ENCODE data around the gene FGF2. TPM values are rescaled to one million over a fixed set of nuclear protein-coding genes. Genes with fewer than 3 reads are reported as not detected.

The FGF2 gene
- total RNA-seq, 1 experiment from 2014 or later, result 2.1 TPM

GRCh38 chr4:122889726-122890125 is 63.1 kb downstream of the FGF2 start:
- no peaks in the 10 kb centered on the region for H3K9me3 ChIP-seq (ENCODE audit: insufficient read depth, low read depth)
- H3K4me1 ChIP-seq (replicated peaks; ENCODE audit: insufficient read depth), result 0 out of 2 replicates have a peak, but pooled peaks cover 3% of the 10 kb centered on the region
- intact Hi-C loops (cut with micrococcal nuclease; ENCODE audit: unreplicated experiment), result no loop called here
- no peak overlapping the region for H3K27ac ChIP-seq
- H3K9me2 ChIP-seq (ENCODE audit: insufficient read depth), result no peaks in the 10 kb centered on the region
- no peak overlapping the region for H3K4me2 ChIP-seq
- TF ChIP-seq EZH2 (IDR thresholded peaks at IDR 0.05; ENCODE audit: low read depth) (no peak), CTCF (conservative IDR thresholded peaks at IDR 0.05) (no peak)
- H3K36me3 ChIP-seq (ENCODE audit: low read depth), result no peaks in the 10 kb centered on the region
- H2AFZ ChIP-seq, result no peak overlapping the region
- BruUV-seq (replicated peaks), result no TSS peak
- H4K20me1 ChIP-seq (ENCODE audit: insufficient read depth), result no peaks in the 10 kb centered on the region
- no peaks in the 10 kb centered on the region for H3K79me2 ChIP-seq (ENCODE audit: low read depth)
- ChIA-PET POLR2A (ENCODE audit: unreplicated experiment) (interaction anchor here (0.7 kb wide), 1 partner anchor 13 kb away, joined by 3 read pairs; no protein-coding TSS in a partner anchor), CTCF (no interaction called here)
- no peaks in the 10 kb centered on the region for H3K27me3 ChIP-seq (ENCODE audit: insufficient read depth, low read depth)
- DNase-seq, result no peak
- no peak overlapping the region for H3K4me3 ChIP-seq
- H3F3A ChIP-seq (ENCODE audit: insufficient read depth, low read depth), result no peaks in the 10 kb centered on the region

GRCh38 chr4:122890147-122890795 is 63.6 kb downstream of the FGF2 start:
- POLR2A ChIA-PET (ENCODE audit: unreplicated experiment), result interaction anchor here (0.7 kb wide), 1 partner anchor 14 kb away, joined by 3 read pairs; no protein-coding TSS in a partner anchor
- Histone ChIP-seq H3K9me3 (ENCODE audit: insufficient read depth, low read depth) (no peaks in the 10 kb centered on the region), H3K4me2 (no peak overlapping the region), H3K4me1 (replicated peaks; ENCODE audit: insufficient read depth) (0 out of 2 replicates have a peak, but pooled peaks cover 3% of the 10 kb centered on the region), H4K20me1 (ENCODE audit: insufficient read depth) (no peaks in the 10 kb centered on the region), H2AFZ (no peak overlapping the region), H3K27me3 (ENCODE audit: insufficient read depth, low read depth) (no peaks in the 10 kb centered on the region), H3K27ac (no peak overlapping the region), H3K9me2 (ENCODE audit: insufficient read depth) (no peaks in the 10 kb centered on the region), H3K36me3 (ENCODE audit: low read depth) (no peaks in the 10 kb centered on the region), H3F3A (ENCODE audit: insufficient read depth, low read depth) (no peaks in the 10 kb centered on the region), H3K4me3 (no peak overlapping the region), H3K79me2 (ENCODE audit: low read depth) (no peaks in the 10 kb centered on the region)
- intact Hi-C loops (cut with micrococcal nuclease; ENCODE audit: unreplicated experiment), result no loop called here
- CTCF ChIA-PET, result no interaction called here
- no peak for TF ChIP-seq EZH2 (IDR thresholded peaks at IDR 0.05; ENCODE audit: low read depth)
- no peak for TF ChIP-seq CTCF (conservative IDR thresholded peaks at IDR 0.05)
- no TSS peak for BruUV-seq (replicated peaks)
- DNase-seq, result no peak

- H3K36me3 ChIP-seq (ENCODE audit: low read depth), result no peaks in the 10 kb centered on the region
- peaks cover 22% of the 10 kb centered on the region for H3K4me1 ChIP-seq (replicated peaks; ENCODE audit: insufficient read depth)
- H3K4me3 ChIP-seq, result no peak overlapping the region
- no peak overlapping the region for H2AFZ ChIP-seq
- H3K79me2 ChIP-seq (ENCODE audit: low read depth), result no peaks in the 10 kb centered on the region
- H3K4me2 ChIP-seq, result no peak overlapping the region
- peaks cover 11% of the 10 kb centered on the region; the same call in 1 of the 2 replicates for H3F3A ChIP-seq (ENCODE audit: insufficient read depth, low read depth)
- intact Hi-C loops (cut with micrococcal nuclease; ENCODE audit: unreplicated experiment), result no loop called here
- DNase-seq, result no peak
- TF ChIP-seq EZH2 (IDR thresholded peaks at IDR 0.05; ENCODE audit: low read depth) (no peak), CTCF (conservative IDR thresholded peaks at IDR 0.05) (no peak)
- H4K20me1 ChIP-seq (ENCODE audit: insufficient read depth), result no peaks in the 10 kb centered on the region
- H3K9me3 ChIP-seq (ENCODE audit: insufficient read depth, low read depth), result no peaks in the 10 kb centered on the region
- no peaks in the 10 kb centered on the region for H3K27me3 ChIP-seq (ENCODE audit: insufficient read depth, low read depth)
- H3K9me2 ChIP-seq (ENCODE audit: insufficient read depth), result no peaks in the 10 kb centered on the region; the same call in 1 of the 2 replicates
- BruUV-seq (replicated peaks), result no TSS peak
- CTCF ChIA-PET, result no interaction called here
- no peak overlapping the region for H3K27ac ChIP-seq
- POLR2A ChIA-PET (ENCODE audit: unreplicated experiment), result no interaction called here
Measured at GRCh38 chr4:122894827-122895226, 68.2 kb downstream of the FGF2 start.

Measured in PC-9 (cell line).